ENCODE data around the gene CDK8. TPM values are rescaled to one million over a fixed set of nuclear protein-coding genes. Genes with fewer than 3 reads are reported as not detected.

CDK8 gene
- total and polyA plus RNA-seq, 2 experiments from 2014 or later, result 13.6 to 24.0 TPM

DNA sequence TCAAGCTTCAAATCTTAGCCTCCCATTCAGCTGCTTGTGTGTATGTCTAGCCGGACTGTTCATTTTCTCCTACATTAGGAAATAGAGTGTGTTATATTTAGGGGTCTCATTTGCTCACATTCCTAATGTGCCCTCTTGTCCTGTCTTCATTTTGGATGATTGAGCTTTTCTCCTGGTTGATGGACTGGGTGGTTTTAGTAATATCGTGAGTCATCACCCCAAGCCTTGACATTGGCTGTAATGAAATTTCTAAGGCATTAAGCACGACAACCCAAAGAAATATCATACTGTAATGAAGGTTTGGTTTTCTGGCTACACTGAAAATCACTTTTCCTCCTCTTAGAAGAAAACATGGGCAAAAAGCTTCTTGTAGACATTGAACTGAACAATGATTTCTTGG is 192.8 kb downstream of the CDK8 start:
- H3K27me3 Mint-ChIP-seq (ENCODE audit: insufficient read depth, low read depth, poor library complexity), result no peaks in the 10 kb centered on the region
- Histone ChIP-seq H3K36me3 (ENCODE audit: insufficient read depth) (no peaks in the 10 kb centered on the region), H3K27ac (ENCODE audit: low read depth) (no peak overlapping the region), H3K4me3 (no peak overlapping the region), H3K9me2 (ENCODE audit: insufficient read depth) (peaks cover 6% of the 10 kb centered on the region; the same call in 1 of the 2 replicates), H3K27me3 (ENCODE audit: insufficient read depth) (no peaks in the 10 kb centered on the region), H4K20me1 (replicated peaks; ENCODE audit: insufficient read depth) (no peaks in the 10 kb centered on the region), H3K4me1 (ENCODE audit: insufficient read depth) (no peaks in the 10 kb centered on the region), H3F3A (replicated peaks; ENCODE audit: low read depth) (no peaks in the 10 kb centered on the region), H2AFZ (no peak overlapping the region), H3K4me2 (no peak overlapping the region), H3K79me2 (replicated peaks; ENCODE audit: insufficient read depth) (no peaks in the 10 kb centered on the region)
- H3K27ac Mint-ChIP-seq, result no peak overlapping the region
- H3K9me3 Mint-ChIP-seq, result no peaks in the 10 kb centered on the region
- ATAC-seq (no peak), DNase-seq (ENCODE audit: low spot score) (no peak)
- H3K4me3 Mint-ChIP-seq, result no peak overlapping the region
- TF ChIP-seq ETS1 (IDR thresholded peaks at IDR 0.05), result no peak
- TF ChIP-seq NANOG (IDR thresholded peaks at IDR 0.05; ENCODE audit: borderline replicate concordance), result no peak
- TF ChIP-seq JUNB (IDR thresholded peaks at IDR 0.05; ENCODE audit: unreplicated experiment), result no peak
- no peak for TF ChIP-seq CREB1 (CRISPR knock-in tag; IDR thresholded peaks at IDR 0.05; ENCODE audit: low read depth)
- no peak for TF ChIP-seq ZNF331 (CRISPR knock-in tag; IDR thresholded peaks at IDR 0.05; ENCODE audit: low read depth)
- TF ChIP-seq REST (IDR thresholded peaks at IDR 0.05; ENCODE audit: unreplicated experiment), result no peak
- TF ChIP-seq, protein P1, sequence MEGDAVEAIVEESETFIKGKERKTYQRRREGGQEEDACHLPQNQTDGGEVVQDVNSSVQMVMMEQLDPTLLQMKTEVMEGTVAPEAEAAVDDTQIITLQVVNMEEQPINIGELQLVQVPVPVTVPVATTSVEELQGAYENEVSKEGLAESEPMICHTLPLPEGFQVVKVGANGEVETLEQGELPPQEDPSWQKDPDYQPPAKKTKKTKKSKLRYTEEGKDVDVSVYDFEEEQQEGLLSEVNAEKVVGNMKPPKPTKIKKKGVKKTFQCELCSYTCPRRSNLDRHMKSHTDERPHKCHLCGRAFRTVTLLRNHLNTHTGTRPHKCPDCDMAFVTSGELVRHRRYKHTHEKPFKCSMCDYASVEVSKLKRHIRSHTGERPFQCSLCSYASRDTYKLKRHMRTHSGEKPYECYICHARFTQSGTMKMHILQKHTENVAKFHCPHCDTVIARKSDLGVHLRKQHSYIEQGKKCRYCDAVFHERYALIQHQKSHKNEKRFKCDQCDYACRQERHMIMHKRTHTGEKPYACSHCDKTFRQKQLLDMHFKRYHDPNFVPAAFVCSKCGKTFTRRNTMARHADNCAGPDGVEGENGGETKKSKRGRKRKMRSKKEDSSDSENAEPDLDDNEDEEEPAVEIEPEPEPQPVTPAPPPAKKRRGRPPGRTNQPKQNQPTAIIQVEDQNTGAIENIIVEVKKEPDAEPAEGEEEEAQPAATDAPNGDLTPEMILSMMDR (conservative IDR thresholded peaks at IDR 0.05; ENCODE audit: low read depth in 2 of 2), result no peak
- no peak for TF ChIP-seq STAT1 (IDR thresholded peaks at IDR 0.05; ENCODE audit: unreplicated experiment)
- TF ChIP-seq EZH2phosphoT487 (IDR thresholded peaks at IDR 0.05; ENCODE audit: unreplicated experiment), result no peak
- TF ChIP-seq, protein P2, sequence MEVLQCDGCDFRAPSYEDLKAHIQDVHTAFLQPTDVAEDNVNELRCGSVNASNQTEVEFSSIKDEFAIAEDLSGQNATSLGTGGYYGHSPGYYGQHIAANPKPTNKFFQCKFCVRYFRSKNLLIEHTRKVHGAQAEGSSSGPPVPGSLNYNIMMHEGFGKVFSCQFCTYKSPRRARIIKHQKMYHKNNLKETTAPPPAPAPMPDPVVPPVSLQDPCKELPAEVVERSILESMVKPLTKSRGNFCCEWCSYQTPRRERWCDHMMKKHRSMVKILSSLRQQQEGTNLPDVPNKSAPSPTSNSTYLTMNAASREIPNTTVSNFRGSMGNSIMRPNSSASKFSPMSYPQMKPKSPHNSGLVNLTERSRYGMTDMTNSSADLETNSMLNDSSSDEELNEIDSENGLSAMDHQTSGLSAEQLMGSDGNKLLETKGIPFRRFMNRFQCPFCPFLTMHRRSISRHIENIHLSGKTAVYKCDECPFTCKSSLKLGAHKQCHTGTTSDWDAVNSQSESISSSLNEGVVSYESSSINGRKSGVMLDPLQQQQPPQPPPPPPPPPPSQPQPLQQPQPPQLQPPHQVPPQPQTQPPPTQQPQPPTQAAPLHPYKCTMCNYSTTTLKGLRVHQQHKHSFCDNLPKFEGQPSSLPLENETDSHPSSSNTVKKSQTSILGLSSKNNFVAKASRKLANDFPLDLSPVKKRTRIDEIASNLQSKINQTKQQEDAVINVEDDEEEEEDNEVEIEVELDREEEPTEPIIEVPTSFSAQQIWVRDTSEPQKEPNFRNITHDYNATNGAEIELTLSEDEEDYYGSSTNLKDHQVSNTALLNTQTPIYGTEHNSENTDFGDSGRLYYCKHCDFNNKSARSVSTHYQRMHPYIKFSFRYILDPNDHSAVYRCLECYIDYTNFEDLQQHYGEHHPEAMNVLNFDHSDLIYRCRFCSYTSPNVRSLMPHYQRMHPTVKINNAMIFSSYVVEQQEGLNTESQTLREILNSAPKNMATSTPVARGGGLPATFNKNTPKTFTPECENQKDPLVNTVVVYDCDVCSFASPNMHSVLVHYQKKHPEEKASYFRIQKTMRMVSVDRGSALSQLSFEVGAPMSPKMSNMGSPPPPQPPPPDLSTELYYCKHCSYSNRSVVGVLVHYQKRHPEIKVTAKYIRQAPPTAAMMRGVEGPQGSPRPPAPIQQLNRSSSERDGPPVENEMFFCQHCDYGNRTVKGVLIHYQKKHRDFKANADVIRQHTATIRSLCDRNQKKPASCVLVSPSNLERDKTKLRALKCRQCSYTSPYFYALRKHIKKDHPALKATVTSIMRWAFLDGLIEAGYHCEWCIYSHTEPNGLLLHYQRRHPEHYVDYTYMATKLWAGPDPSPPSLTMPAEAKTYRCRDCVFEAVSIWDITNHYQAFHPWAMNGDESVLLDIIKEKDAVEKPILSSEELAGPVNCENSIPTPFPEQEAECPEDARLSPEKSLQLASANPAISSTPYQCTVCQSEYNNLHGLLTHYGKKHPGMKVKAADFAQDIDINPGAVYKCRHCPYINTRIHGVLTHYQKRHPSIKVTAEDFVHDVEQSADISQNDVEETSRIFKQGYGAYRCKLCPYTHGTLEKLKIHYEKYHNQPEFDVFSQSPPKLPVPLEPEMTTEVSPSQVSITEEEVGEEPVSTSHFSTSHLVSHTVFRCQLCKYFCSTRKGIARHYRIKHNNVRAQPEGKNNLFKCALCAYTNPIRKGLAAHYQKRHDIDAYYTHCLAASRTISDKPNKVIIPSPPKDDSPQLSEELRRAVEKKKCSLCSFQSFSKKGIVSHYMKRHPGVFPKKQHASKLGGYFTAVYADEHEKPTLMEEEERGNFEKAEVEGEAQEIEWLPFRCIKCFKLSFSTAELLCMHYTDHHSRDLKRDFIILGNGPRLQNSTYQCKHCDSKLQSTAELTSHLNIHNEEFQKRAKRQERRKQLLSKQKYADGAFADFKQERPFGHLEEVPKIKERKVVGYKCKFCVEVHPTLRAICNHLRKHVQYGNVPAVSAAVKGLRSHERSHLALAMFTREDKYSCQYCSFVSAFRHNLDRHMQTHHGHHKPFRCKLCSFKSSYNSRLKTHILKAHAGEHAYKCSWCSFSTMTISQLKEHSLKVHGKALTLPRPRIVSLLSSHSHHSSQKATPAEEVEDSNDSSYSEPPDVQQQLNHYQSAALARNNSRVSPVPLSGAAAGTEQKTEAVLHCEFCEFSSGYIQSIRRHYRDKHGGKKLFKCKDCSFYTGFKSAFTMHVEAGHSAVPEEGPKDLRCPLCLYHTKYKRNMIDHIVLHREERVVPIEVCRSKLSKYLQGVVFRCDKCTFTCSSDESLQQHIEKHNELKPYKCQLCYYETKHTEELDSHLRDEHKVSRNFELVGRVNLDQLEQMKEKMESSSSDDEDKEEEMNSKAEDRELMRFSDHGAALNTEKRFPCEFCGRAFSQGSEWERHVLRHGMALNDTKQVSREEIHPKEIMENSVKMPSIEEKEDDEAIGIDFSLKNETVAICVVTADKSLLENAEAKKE (CRISPR knock-in tag; IDR thresholded peaks at IDR 0.05), result no peak
- TF ChIP-seq EZH2 (IDR thresholded peaks at IDR 0.05; ENCODE audit: low read depth, unreplicated experiment), result no peak
- no peak for TF ChIP-seq POLR2AphosphoS5 (IDR thresholded peaks at IDR 0.05; ENCODE audit: low read depth)
- H3K36me3 Mint-ChIP-seq (ENCODE audit: low read depth), result no peaks in the 10 kb centered on the region
- H3K4me1 Mint-ChIP-seq, result peaks cover 2% of the 10 kb centered on the region; the same call in 1 of the 3 replicates

Data from GM23338 (cell line).